Measurements from ENCODE around the gene TTL. TPM values are rescaled to one million over a fixed set of nuclear protein-coding genes. Genes with fewer than 3 reads are reported as not detected.
A peak's percentile ranks its signal among the peaks of the same experiment; 100 is the strongest.

The TTL gene
- total RNA-seq, 1 experiment from 2014 or later: 58.9 TPM

DNA sequence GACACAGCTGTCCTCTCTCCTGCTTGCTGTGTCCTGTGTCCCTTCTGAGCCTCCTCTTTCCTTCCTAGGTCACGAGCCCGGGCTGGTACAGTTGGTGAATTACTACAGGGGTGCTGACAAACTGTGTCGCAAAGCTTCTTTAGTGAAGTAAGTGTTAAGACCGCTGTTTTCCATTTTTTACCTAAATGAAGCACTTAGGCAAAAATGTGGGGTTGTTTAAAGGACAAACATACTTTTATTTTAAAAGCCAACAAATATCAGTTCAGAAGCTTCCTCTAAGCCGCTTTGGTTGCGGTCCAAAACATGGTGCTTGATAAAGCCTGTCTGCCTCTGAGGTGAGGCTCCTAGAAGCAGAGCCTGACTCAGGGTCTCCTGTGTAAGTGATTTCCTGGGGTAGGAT lies 3.9 kb downstream of the TTL start:
- Histone ChIP-seq H3K4ac (ENCODE audit: low read depth, low read length) (no peak overlapping the region), H2BK15ac (ENCODE audit: low read depth, low read length) (no peak overlapping the region), H2BK5ac (ENCODE audit: insufficient read length, low read length) (no peak overlapping the region), H3K23me2 (ENCODE audit: insufficient read length, low read depth, low read length, poor library complexity, severe bottlenecking) (peaks cover 20% of the 10 kb centered on the region), H3K4me1 (ENCODE audit: insufficient read depth, low read length) (no peaks in the 10 kb centered on the region; the same call in 1 of the 2 replicates), H3K9ac (ENCODE audit: extremely low read depth, insufficient read length, low read length) (no peak overlapping the region), H3T11ph (ENCODE audit: low read length) (no peak overlapping the region), H4K5ac (ENCODE audit: insufficient read length, low read depth, low read length) (no peak overlapping the region), H4K20me1 (ENCODE audit: control insufficient read depth, insufficient read depth, insufficient read length) (no peaks in the 10 kb centered on the region), H2AK5ac (ENCODE audit: insufficient read length, low read length) (no peak overlapping the region), H4K8ac (replicated peaks; ENCODE audit: insufficient read length, low read depth, low read length) (no peak overlapping the region), H3K18ac (ENCODE audit: insufficient read length, low read depth, low read length) (no peak overlapping the region), H2BK12ac (ENCODE audit: insufficient read length, low read depth, low read length) (no peak overlapping the region), H3K9me3 (ENCODE audit: control insufficient read depth, low read depth, low read length) (no peaks in the 10 kb centered on the region), H3K14ac (ENCODE audit: insufficient read depth, low read length) (no peak overlapping the region), H3K79me2 (ENCODE audit: insufficient read depth, low read length) (peaks cover 6% of the 10 kb centered on the region; the same call in 1 of the 2 replicates), H4K91ac (ENCODE audit: insufficient read length, low read depth, low read length) (no peak overlapping the region), H3K23ac (ENCODE audit: insufficient read length, low read depth, low read length) (no peak overlapping the region), H2BK120ac (ENCODE audit: low read depth, low read length, poor library complexity, severe bottlenecking) (no peak overlapping the region), H3K27me3 (ENCODE audit: insufficient read depth, low read length) (no peaks in the 10 kb centered on the region; the same call in 1 of the 2 replicates), H2BK20ac (ENCODE audit: low read depth, low read length, poor library complexity, severe bottlenecking) (no peak overlapping the region), H3K56ac (ENCODE audit: insufficient read length, low read depth, low read length) (no peak overlapping the region), H3K79me1 (ENCODE audit: insufficient read depth, low read depth, low read length, poor library complexity, severe bottlenecking) (no peaks in the 10 kb centered on the region), H2AFZ (ENCODE audit: low read length) (no peak overlapping the region), H3K27ac (ENCODE audit: insufficient read length, low read depth, low read length) (no peak overlapping the region), H3K4me2 (ENCODE audit: insufficient read depth, insufficient read length, low read length) (no peak overlapping the region)
- no peak for TF ChIP-seq CTCF (conservative IDR thresholded peaks at IDR 0.05)
- H3K4me1 Mint-ChIP-seq: peaks cover 14 to 16% of the 10 kb centered on the region in 2 experiments
- peaks cover 3% of the 10 kb centered on the region for H3K27me3 Mint-ChIP-seq (ENCODE audit: low read depth)
- DNase-seq: no peak
- H3K4me3 Mint-ChIP-seq: no peak overlapping the region
- H3K9me3 Mint-ChIP-seq: no peaks in the 10 kb centered on the region; a peak in 1 of 5 replicates
- no CpG with 5 or more reads among the region's 6 CpGs for WGBS (ENCODE audit: extremely low coverage, insufficient read length, low lambda C conversion rate)
- H3K27ac Mint-ChIP-seq: 0 out of 7 replicates have a peak overlapping the region, but pooled peaks of 1 of the 3 experiments have one; percentile 51
- peaks cover 16 to 47% (median 32%) of the 10 kb centered on the region in 3 experiments; a peak in 6 of 7 replicates for H3K36me3 Mint-ChIP-seq (ENCODE audit: insufficient read depth in 1 of 3, low read depth in 3 of 3)

Measured in H9 (cell line).